Memory B cell (primary cell): ENCODE measurements around the gene CD58.
"Not testable (repeated sequence)": the region's sequence is repeated elsewhere in the genome, so short reads cannot be mapped to it uniquely, and the experiment has no call there.

Experiments used
- ATAC-seq: fragments of 150-1000 bp; cut with Tn5 transposase; 2 replicates; pipeline ENCODE4 v1.10.0; 2021; ENCODE audit warnings: low read depth, mild to moderate bottlenecking, moderate library complexity
- DNase-seq, 2 donors: peaks; one replicate each; pipeline ENCODE4 v3.0.0; 2022; ENCODE audit warnings: low spot score in 2 of 2
- H3K27ac Mint-ChIP-seq: one replicate; pipeline ENCODE4 v1.8.0; 2022; ENCODE audit warnings: mild to moderate bottlenecking, moderate library complexity, mixed read lengths
- H3K27me3 Mint-ChIP-seq: one replicate; pipeline ENCODE4 v1.8.0; 2022; ENCODE audit warnings: mixed read lengths
- H3K36me3 Mint-ChIP-seq: one replicate; pipeline ENCODE4 v1.8.0; 2022; ENCODE audit warnings: mild to moderate bottlenecking, mixed read lengths
- H3K4me1 Mint-ChIP-seq: one replicate; pipeline ENCODE4 v1.8.0; 2022; ENCODE audit warnings: mixed read lengths
- H3K4me3 Mint-ChIP-seq: one replicate; pipeline ENCODE4 v1.8.0; 2022; ENCODE audit warnings: mild to moderate bottlenecking, moderate library complexity, mixed read lengths
- H3K9me3 Mint-ChIP-seq: one replicate; pipeline ENCODE4 v1.8.0; 2022; ENCODE audit warnings: mixed read lengths

Gene CD58

GRCh38 chr1:116570358-116571214 is at the start of gene CD58:
Gene CD58, minus strand, starts transcription at chr1:116571026. Its CDS starts 54 bp downstream, at chr1:116570972.
- ATAC-seq, result peak; percentile 79
- H3K27me3 Mint-ChIP-seq, result no peaks in the 10 kb centered on the region
- peak within 1 kb of the TSS; percentile 97 for H3K27ac Mint-ChIP-seq
- no peaks in the 10 kb centered on the region for H3K9me3 Mint-ChIP-seq
- peaks cover 2% of the 10 kb centered on the region for H3K36me3 Mint-ChIP-seq
- peak; percentile 77 to 79 for DNase-seq
- H3K4me1 Mint-ChIP-seq, result peaks cover 42% of the 10 kb centered on the region
- peak within 1 kb of the TSS; percentile 94 for H3K4me3 Mint-ChIP-seq

- ATAC-seq, H3K27ac Mint-ChIP-seq, DNase-seq, H3K4me3 Mint-ChIP-seq, H3K36me3 Mint-ChIP-seq, H3K27me3 Mint-ChIP-seq, H3K9me3 Mint-ChIP-seq, H3K4me1 Mint-ChIP-seq: not testable (repeated sequence)
These were observed 49.6 kb upstream of the CD58 start for GRCh38 chr1:116620392-116620791.

GRCh38 chr1:116619106-116619505 is 48.3 kb upstream of the CD58 start:
- H3K36me3 Mint-ChIP-seq, H3K27ac Mint-ChIP-seq, H3K4me3 Mint-ChIP-seq, H3K9me3 Mint-ChIP-seq, H3K27me3 Mint-ChIP-seq, DNase-seq, ATAC-seq, H3K4me1 Mint-ChIP-seq: not testable (repeated sequence)

- not testable (repeated sequence) for H3K27ac Mint-ChIP-seq, DNase-seq, H3K4me3 Mint-ChIP-seq, H3K36me3 Mint-ChIP-seq, H3K4me1 Mint-ChIP-seq, H3K27me3 Mint-ChIP-seq, H3K9me3 Mint-ChIP-seq, ATAC-seq
These were observed 47.0 kb upstream of the CD58 start for GRCh38 chr1:116617808-116618207.

GRCh38 chr1:116613825-116614224 is 43.0 kb upstream of the CD58 start:
- not testable (repeated sequence) for H3K9me3 Mint-ChIP-seq, H3K27ac Mint-ChIP-seq, DNase-seq, H3K4me3 Mint-ChIP-seq, ATAC-seq, H3K36me3 Mint-ChIP-seq, H3K27me3 Mint-ChIP-seq, H3K4me1 Mint-ChIP-seq

GRCh38 chr1:116609801-116610371 is 39.1 kb upstream of the CD58 start:
- not testable (repeated sequence) for H3K4me3 Mint-ChIP-seq, H3K9me3 Mint-ChIP-seq, H3K4me1 Mint-ChIP-seq, ATAC-seq, H3K27me3 Mint-ChIP-seq, H3K36me3 Mint-ChIP-seq, DNase-seq, H3K27ac Mint-ChIP-seq

- not testable (repeated sequence) for H3K36me3 Mint-ChIP-seq, H3K9me3 Mint-ChIP-seq, H3K4me1 Mint-ChIP-seq, H3K4me3 Mint-ChIP-seq, H3K27ac Mint-ChIP-seq, DNase-seq, H3K27me3 Mint-ChIP-seq
- ATAC-seq, result peak; percentile 64
These were observed 38.0 kb upstream of the CD58 start for GRCh38 chr1:116608841-116609240.

- H3K36me3 Mint-ChIP-seq, H3K27ac Mint-ChIP-seq: not testable (repeated sequence)
These were observed 37.3 kb upstream of the CD58 start for GRCh38 chr1:116608151-116608550.

GRCh38 chr1:116607463-116607862 is 36.6 kb upstream of the CD58 start:
- H3K27me3 Mint-ChIP-seq, ATAC-seq, H3K36me3 Mint-ChIP-seq: not testable (repeated sequence)

More at GRCh38 chr1:116608151-116608550, 37.3 kb upstream of the CD58 start:
- DNase-seq, ATAC-seq, H3K4me3 Mint-ChIP-seq, H3K4me1 Mint-ChIP-seq, H3K9me3 Mint-ChIP-seq, H3K27me3 Mint-ChIP-seq: not testable (repeated sequence)

GRCh38 chr1:116606067-116606466 is 35.2 kb upstream of the CD58 start:
- not testable (repeated sequence) for H3K27ac Mint-ChIP-seq, H3K27me3 Mint-ChIP-seq, H3K4me1 Mint-ChIP-seq, H3K36me3 Mint-ChIP-seq, H3K9me3 Mint-ChIP-seq, DNase-seq
- peak overlapping the region; percentile 19 for H3K4me3 Mint-ChIP-seq
- ATAC-seq, result peak; percentile 61

More at GRCh38 chr1:116607463-116607862, 36.6 kb upstream of the CD58 start:
- not testable (repeated sequence) for H3K27ac Mint-ChIP-seq, H3K9me3 Mint-ChIP-seq, H3K4me3 Mint-ChIP-seq, H3K4me1 Mint-ChIP-seq, DNase-seq

GRCh38 chr1:116605315-116605714 is 34.5 kb upstream of the CD58 start:
- Mint-ChIP-seq H3K9me3 (no peaks in the 10 kb centered on the region), H3K4me1 (peaks cover 7% of the 10 kb centered on the region), H3K27ac (no peak overlapping the region), H3K27me3 (peaks cover 1% of the 10 kb centered on the region), H3K4me3 (no peak overlapping the region), H3K36me3 (no peaks in the 10 kb centered on the region)
- ATAC-seq, result no peak
- no peak for DNase-seq

- not testable (repeated sequence) for H3K4me1 Mint-ChIP-seq, DNase-seq, H3K27ac Mint-ChIP-seq, H3K36me3 Mint-ChIP-seq, H3K9me3 Mint-ChIP-seq, H3K27me3 Mint-ChIP-seq, ATAC-seq, H3K4me3 Mint-ChIP-seq
These were observed 33.6 kb upstream of the CD58 start for GRCh38 chr1:116604408-116604807.

GRCh38 chr1:116603646-116604045 is 32.8 kb upstream of the CD58 start:
- not testable (repeated sequence) for H3K4me3 Mint-ChIP-seq, H3K9me3 Mint-ChIP-seq, H3K4me1 Mint-ChIP-seq, DNase-seq, ATAC-seq, H3K27me3 Mint-ChIP-seq, H3K36me3 Mint-ChIP-seq, H3K27ac Mint-ChIP-seq

- not testable (repeated sequence) for DNase-seq, H3K36me3 Mint-ChIP-seq, H3K27ac Mint-ChIP-seq, H3K27me3 Mint-ChIP-seq, H3K4me1 Mint-ChIP-seq, H3K4me3 Mint-ChIP-seq, H3K9me3 Mint-ChIP-seq, ATAC-seq
These were observed 28.5 kb upstream of the CD58 start for GRCh38 chr1:116599369-116599768.
